Hepatocyte (in vitro differentiated cells): ENCODE data around the gene TRIM63.

Source experiments
- EZH2 ChIP-seq: fragments of 200-600 bp; sonication (generic); IDR thresholded peaks from 2 replicates; pipeline ENCODE4 v1.6.1; 2016; ENCODE audit warnings: antibody characterized with exemption, mild to moderate bottlenecking, borderline replicate concordance
- EZH2phosphoT487 ChIP-seq: fragments of 200-600 bp; sonication (generic); IDR thresholded peaks from one replicate; pipeline ENCODE4 v1.6.1; 2018; ENCODE audit warnings: antibody characterized with exemption, mild to moderate bottlenecking, low read depth, moderate library complexity; ENCODE audit not compliant: unreplicated experiment, severe bottlenecking
- TF ChIP-seq, protein P1 (sequence below): fragments of 200-600 bp; sonication (generic); IDR thresholded peaks from 2 replicates; pipeline ENCODE4 v1.5.1; 2016; ENCODE audit warnings: antibody characterized with exemption, mild to moderate bottlenecking; ENCODE audit not compliant: poor library complexity

DNA sequence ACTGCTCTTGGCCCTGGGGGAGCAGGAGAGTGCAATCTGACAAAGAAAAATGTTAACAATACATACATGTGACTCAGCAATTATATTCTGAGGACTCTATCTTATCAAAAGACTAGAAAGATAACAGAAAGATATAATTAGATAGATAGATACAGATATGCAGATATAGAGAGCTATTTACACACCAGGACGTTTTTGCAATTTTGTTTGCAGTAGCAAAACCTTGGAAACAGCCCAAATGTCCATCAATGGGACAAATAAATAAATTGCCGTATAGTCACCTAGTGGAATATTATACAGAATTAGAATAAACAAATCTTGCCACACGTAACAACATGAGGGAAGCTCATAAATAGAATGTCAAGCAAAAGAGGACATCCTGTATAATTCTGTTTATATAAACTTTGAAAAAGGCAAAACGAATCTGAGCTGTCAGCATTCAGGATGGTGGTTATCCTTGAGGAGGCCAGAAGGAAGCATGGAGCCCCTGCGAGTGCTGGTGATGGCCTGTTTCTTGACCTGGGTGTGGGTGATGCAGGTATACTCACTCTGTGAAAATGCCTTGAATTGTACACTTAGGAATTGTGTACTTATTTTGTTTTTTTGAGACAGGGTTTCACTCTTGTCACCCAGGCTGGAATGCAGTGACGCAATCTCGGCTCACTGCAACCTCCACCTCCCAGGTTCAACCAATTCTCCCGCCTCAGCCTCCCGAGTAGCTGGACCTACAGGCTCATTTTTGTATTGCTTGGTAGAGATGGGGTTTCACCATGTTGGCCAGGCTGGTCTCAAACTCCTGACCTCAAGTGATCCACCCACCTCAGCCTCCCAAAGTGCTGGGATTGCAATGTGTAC lies 12.8 kb upstream of the TRIM63 start:
- TF ChIP-seq, protein P1, sequence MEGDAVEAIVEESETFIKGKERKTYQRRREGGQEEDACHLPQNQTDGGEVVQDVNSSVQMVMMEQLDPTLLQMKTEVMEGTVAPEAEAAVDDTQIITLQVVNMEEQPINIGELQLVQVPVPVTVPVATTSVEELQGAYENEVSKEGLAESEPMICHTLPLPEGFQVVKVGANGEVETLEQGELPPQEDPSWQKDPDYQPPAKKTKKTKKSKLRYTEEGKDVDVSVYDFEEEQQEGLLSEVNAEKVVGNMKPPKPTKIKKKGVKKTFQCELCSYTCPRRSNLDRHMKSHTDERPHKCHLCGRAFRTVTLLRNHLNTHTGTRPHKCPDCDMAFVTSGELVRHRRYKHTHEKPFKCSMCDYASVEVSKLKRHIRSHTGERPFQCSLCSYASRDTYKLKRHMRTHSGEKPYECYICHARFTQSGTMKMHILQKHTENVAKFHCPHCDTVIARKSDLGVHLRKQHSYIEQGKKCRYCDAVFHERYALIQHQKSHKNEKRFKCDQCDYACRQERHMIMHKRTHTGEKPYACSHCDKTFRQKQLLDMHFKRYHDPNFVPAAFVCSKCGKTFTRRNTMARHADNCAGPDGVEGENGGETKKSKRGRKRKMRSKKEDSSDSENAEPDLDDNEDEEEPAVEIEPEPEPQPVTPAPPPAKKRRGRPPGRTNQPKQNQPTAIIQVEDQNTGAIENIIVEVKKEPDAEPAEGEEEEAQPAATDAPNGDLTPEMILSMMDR, result no peak
- TF ChIP-seq EZH2phosphoT487 (no peak), EZH2 (no peak)
